Fibroblast of mammary gland (primary cell): ENCODE measurements around the gene MRPL10.

Experiments
- DNase-seq: peaks from one replicate; pipeline ENCODE4 v3.0.0-alpha.2; 2010; ENCODE audit warnings: low read depth
- H3K4me3 ChIP-seq: 2 replicates; pipeline ENCODE4 v1.5.1; 2011; ENCODE audit warnings: low read depth, mild to moderate bottlenecking, low read length, moderate library complexity; ENCODE audit not compliant: control insufficient read depth
- TF ChIP-seq, protein P1 (sequence below): conservative IDR thresholded peaks from 2 replicates; pipeline ENCODE4 v1.5.1; 2011; ENCODE audit warnings: low read depth, low read length, inconsistent platforms; ENCODE audit not compliant: control insufficient read depth, insufficient read depth

MRPL10 gene

DNA sequence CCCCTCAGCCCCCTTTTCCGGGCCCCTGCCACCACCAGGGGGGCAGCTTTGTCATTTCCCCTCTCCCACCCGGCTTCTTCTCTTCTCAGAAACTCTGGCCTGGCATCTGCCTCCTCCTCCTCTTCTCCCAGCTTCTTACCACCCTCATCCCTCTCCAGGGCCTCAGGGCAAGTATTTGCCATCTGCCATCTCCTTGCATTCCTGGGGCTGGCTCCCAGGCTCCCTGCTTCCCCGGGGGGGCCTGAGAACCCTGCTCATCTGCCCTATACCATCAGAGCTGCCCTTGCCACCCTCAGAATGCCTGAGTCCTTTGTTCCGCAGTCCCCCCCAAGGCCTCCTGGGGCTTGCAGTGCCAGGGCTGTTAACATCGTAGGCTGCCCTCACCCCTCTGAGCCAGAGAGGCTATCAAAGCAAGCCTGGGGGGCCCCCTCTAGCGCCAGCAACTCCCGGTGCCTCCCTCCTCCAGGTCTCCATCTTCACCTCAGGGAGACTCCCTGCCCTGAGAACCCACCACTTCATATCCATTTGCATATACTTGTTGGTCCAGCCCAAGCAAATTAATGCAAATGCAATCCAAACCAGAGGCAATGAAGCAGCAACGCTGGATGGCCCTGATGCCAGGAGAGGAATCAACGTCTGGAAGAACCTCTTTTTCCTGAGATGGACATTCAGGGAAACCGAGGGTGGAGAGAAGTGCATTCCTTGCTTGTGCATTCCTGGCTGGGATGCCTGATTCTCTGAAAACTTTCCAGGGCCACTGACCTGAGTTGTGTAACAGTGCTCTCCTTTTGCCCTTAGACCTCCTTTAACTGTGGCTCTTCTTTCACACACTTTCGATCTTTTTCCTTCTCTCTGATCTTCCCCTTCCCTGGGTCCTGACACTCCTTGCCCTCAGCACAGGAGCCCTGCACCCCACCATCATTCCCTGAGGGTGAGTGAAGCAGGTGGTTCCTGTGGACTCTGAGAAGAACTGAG lies 44.0 kb upstream of the MRPL10 start:
- no peak for DNase-seq
- TF ChIP-seq, protein P1, sequence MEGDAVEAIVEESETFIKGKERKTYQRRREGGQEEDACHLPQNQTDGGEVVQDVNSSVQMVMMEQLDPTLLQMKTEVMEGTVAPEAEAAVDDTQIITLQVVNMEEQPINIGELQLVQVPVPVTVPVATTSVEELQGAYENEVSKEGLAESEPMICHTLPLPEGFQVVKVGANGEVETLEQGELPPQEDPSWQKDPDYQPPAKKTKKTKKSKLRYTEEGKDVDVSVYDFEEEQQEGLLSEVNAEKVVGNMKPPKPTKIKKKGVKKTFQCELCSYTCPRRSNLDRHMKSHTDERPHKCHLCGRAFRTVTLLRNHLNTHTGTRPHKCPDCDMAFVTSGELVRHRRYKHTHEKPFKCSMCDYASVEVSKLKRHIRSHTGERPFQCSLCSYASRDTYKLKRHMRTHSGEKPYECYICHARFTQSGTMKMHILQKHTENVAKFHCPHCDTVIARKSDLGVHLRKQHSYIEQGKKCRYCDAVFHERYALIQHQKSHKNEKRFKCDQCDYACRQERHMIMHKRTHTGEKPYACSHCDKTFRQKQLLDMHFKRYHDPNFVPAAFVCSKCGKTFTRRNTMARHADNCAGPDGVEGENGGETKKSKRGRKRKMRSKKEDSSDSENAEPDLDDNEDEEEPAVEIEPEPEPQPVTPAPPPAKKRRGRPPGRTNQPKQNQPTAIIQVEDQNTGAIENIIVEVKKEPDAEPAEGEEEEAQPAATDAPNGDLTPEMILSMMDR, result no peak
- H3K4me3 ChIP-seq, result no peak overlapping the region

DNA sequence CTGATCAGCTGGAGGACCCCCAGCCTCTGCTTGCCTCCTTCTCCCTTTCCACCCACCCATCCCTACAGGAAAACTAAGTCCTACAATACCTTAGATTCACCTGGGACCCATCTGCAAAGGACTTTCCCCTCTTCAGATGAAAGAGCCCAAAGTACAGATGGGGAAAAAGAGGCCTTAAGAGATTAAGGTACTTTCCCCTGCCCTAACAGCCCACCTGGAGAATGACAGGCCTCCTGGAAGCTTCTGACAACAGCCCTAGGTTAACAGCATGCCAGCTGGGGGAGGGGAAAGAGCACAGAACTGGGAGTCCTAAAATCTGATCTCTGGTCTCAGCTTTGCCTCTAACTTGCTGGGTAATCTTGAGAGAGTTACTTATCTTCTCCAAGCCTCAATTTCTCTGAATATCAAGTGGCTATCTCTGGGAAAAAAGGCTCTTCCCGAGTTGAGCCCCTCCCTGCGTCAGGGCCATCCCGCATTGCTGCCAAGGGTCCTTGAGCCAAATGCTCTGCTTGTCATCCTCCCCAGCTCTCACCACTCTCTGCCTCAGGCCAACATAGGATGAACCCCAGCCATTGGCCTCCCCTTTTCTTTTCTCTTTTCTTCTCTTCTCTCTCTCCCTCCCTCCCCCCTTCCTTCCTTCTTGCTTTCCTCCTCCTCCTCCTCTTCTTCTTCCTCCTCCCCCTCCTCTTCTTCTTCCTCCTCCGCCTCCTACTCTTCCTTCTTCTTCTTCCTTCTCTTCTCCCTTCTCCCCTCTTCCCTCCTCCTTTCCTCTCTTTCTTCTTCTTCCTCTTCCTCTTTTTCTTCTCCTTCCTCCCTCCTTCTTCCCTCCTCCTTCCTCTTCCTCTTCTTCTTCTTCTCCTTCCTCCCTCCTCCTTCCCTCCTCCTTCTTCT lies 42.1 kb upstream of the MRPL10 start:
- no peak overlapping the region for H3K4me3 ChIP-seq
- TF ChIP-seq, protein P1, result no peak
- DNase-seq, result no peak

DNA sequence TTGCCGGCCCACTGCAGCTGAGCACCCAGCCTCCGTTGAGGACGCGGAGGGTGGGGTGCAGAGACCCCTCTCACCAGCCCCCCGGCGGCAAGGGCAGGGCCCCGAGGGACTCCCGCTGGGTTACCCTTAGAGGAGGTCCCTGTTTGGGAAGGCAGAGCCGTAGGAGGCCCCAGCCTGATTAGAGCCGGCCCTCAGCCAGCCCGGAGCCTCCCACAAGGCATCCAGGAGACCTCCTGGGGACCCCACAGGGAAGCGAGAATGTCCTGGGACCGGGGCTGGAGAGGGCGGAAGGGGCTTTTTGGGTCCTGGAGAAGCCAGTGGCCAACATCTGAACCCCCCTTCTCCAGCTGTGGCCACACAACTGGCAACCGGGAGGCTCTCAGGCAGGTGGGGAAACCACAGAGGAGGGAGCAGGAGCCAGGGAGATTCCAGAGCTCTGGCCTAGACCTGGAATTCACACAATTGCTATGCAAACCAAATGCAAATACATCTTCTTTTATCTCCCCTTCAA lies 41.4 kb upstream of the MRPL10 start:
- H3K4me3 ChIP-seq, result no peak overlapping the region
- DNase-seq, result no peak
- TF ChIP-seq, protein P1, result no peak

DNA sequence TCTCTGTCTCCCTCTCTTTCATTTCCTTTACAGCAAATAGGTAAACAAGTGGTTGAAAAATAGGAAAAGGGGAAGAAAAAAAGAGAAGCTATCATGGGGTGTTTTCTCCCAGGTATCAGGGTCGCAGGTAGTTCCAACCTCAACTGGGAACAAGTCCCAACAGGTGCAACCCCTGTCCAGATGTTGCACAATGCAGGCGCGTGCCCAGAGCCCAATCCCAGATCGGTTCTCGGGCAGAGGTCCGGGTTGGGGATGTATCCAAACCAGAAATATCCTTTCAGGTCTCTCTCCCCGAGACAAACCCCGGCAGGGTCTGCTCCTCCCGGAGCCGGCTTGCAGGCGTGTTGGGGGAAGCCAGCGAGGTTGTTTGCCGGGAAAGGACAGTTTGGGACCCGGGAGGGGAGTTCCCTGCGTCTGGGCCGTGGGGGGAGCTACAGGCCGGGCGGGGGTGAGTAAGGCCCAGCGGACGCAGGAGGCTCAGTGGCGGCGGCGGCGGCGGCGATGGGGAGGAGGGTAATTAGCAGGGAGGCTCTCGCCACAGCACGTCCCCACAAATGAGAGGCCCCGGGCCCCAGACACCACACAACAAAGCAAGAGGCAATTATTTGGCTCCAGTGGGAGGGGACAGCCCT lies 40.8 kb upstream of the MRPL10 start:
- no peak overlapping the region for H3K4me3 ChIP-seq
- DNase-seq, result no peak
- TF ChIP-seq, protein P1, result no peak

DNA sequence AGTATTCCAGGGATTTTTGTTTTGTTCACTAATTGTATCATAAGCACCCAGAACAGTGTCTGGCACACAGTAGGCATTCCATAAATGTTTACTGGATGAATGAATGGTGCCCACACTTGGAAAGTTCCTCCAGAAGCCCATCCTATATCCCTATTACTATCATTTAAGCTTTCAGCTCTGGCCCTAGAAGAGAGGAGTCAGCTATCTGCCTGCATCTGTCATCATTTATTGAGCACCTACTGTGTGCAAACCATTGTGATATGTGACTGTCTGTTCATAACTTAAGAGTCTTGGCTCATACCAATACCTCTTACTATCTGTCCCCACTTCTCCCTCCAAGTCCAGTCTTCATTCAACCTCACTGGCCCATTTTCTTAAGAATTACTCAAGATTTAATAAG lies 39.7 kb upstream of the MRPL10 start:
- no peak overlapping the region for H3K4me3 ChIP-seq
- TF ChIP-seq, protein P1, result no peak
- DNase-seq, result no peak

DNA sequence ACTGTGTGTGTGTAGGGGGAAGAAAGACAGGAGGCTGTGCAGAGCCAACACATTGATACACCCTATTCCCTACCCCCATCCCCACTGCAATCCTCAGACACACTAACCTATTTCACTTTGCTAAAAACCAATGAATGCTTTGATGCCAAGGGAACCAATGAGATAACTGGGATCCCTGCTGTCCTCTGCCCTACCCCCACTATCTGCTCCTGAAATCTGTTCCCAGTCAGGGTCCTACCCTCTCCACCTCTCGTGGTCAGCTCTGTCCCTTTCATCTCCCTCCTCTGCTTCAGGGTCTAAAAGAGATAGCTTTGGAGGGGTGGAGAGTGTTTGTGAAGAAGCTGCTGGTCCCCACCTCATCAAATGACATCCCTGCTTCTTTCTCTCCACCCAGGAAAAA lies 38.7 kb upstream of the MRPL10 start:
- no peak for DNase-seq
- TF ChIP-seq, protein P1, result no peak
- H3K4me3 ChIP-seq, result no peak overlapping the region
